CD4-positive, alpha-beta T cell treated with Interleukin-1 beta for 1 hour (primary cell): ENCODE results near the gene PAM16.

ENCODE experiments used
- DNase-seq, 2 donors: peaks; one replicate each; pipeline ENCODE4 v3.0.0-alpha.2; 2020 to 2022

Gene PAM16

GRCh38 chr16:4383591-4384444 lies 32.7 kb upstream of the PAM16 start:
- DNase-seq, result no peak

- no peak for DNase-seq
Observed at GRCh38 chr16:4382795-4383357, 31.8 kb upstream of the PAM16 start.

- DNase-seq, result no peak
Observed at GRCh38 chr16:4381935-4382794, 31.0 kb upstream of the PAM16 start.

- DNase-seq, result no peak
Observed at GRCh38 chr16:4381072-4381934, 30.2 kb upstream of the PAM16 start.

- no peak for DNase-seq
Observed at GRCh38 chr16:4380119-4381063, 29.3 kb upstream of the PAM16 start.

GRCh38 chr16:4378999-4379690 lies 28.0 kb upstream of the PAM16 start:
- no peak for DNase-seq

GRCh38 chr16:4378161-4378666 lies 27.1 kb upstream of the PAM16 start:
- no peak for DNase-seq

- no peak for DNase-seq
Observed at GRCh38 chr16:4377573-4378154, 26.5 kb upstream of the PAM16 start.

GRCh38 chr16:4376893-4377572 lies 25.9 kb upstream of the PAM16 start:
- DNase-seq, result no peak

- DNase-seq, result no peak
Observed at GRCh38 chr16:4376126-4376892, 25.2 kb upstream of the PAM16 start.

- DNase-seq, result no peak
Observed at GRCh38 chr16:4375717-4376116, 24.6 kb upstream of the PAM16 start.

- no peak for DNase-seq
Observed at GRCh38 chr16:4373909-4374742, 23.0 kb upstream of the PAM16 start.

- DNase-seq, result no peak
Observed at GRCh38 chr16:4373356-4373908, 22.3 kb upstream of the PAM16 start.

- DNase-seq, result no peak
Observed at GRCh38 chr16:4372578-4373355, 21.6 kb upstream of the PAM16 start.

GRCh38 chr16:4372001-4372577 lies 21.0 kb upstream of the PAM16 start:
- no peak for DNase-seq

- peak; percentile 69 to 74 for DNase-seq
Observed at GRCh38 chr16:4371357-4372000, 20.4 kb upstream of the PAM16 start, which contains the start of gene VASN. Gene VASN, plus strand, starts transcription at chr16:4371848. Its CDS starts 9,030 bp downstream, at chr16:4380878.
